MM.1S (cell line): Measurements from ENCODE around the gene PFDN1.

Source experiments
- DNase-seq: peaks from one replicate; pipeline ENCODE4 v3.0.0-alpha.2; 2015
- H2AFZ ChIP-seq: fragments of 300-600 bp; sonication (generic); 2 replicates; pipeline ENCODE4 v1.6.0; 2016; ENCODE audit warnings: antibody characterized with exemption, low read length
- H3F3A ChIP-seq: fragments of 300-600 bp; sonication (generic); 2 replicates; pipeline ENCODE4 v1.6.1; 2016; ENCODE audit warnings: mild to moderate bottlenecking, antibody characterized with exemption, low read length, moderate library complexity, mixed read lengths; ENCODE audit not compliant: insufficient read depth
- H3K27ac ChIP-seq: fragments of 300-600 bp; sonication (generic); 2 replicates; pipeline ENCODE4 v1.5.1; 2016; ENCODE audit warnings: mild to moderate bottlenecking, low read length
- H3K27me3 ChIP-seq: fragments of 300-600 bp; sonication (generic); replicated peaks from 2 replicates; pipeline ENCODE4 v1.6.0; 2016; ENCODE audit warnings: low read length; ENCODE audit not compliant: insufficient read depth
- H3K36me3 ChIP-seq: fragments of 300-600 bp; sonication (generic); replicated peaks from 2 replicates; pipeline ENCODE4 v1.6.1; 2016; ENCODE audit warnings: mild to moderate bottlenecking, low read length, mixed read lengths; ENCODE audit not compliant: insufficient read depth
- H3K4me1 ChIP-seq: fragments of 300-600 bp; sonication (generic); 2 replicates; pipeline ENCODE4 v1.6.1; 2016; ENCODE audit warnings: low read length, mixed read lengths
- H3K4me2 ChIP-seq: fragments of 300-600 bp; sonication (generic); 2 replicates; pipeline ENCODE4 v1.6.0; 2016; ENCODE audit warnings: low read depth, low read length
- H3K4me3 ChIP-seq: fragments of 300-600 bp; sonication (generic); 2 replicates; pipeline ENCODE4 v1.5.1; 2016; ENCODE audit warnings: low read length, mixed read lengths
- H3K79me2 ChIP-seq: fragments of 300-600 bp; sonication (generic); 2 replicates; pipeline ENCODE4 v1.6.1; 2016; ENCODE audit warnings: mixed run types, low read length, mixed read lengths
- H3K9ac ChIP-seq: fragments of 300-600 bp; sonication (generic); 2 replicates; pipeline ENCODE4 v1.6.1; 2016; ENCODE audit warnings: low read length, mixed read lengths
- H3K9me2 ChIP-seq: fragments of 300-600 bp; sonication (generic); replicated peaks from 2 replicates; pipeline ENCODE4 v1.6.1; 2016; ENCODE audit warnings: mild to moderate bottlenecking, low read length, mixed read lengths; ENCODE audit not compliant: insufficient read depth
- H3K9me3 ChIP-seq: fragments of 300-600 bp; sonication (generic); replicated peaks from 2 replicates; pipeline ENCODE4 v1.6.1; 2016; ENCODE audit warnings: mild to moderate bottlenecking, low read length, mixed read lengths; ENCODE audit not compliant: insufficient read depth
- H4K20me1 ChIP-seq: fragments of 300-600 bp; sonication (generic); 2 replicates; pipeline ENCODE4 v1.6.1; 2016; ENCODE audit warnings: mild to moderate bottlenecking, low read length, moderate library complexity, mixed read lengths; ENCODE audit not compliant: insufficient read depth
- CTCF ChIP-seq: fragments of 300-600 bp; sonication (generic); IDR thresholded peaks from 2 replicates; pipeline ENCODE4 v1.5.1; 2016; ENCODE audit warnings: antibody characterized with exemption, low read length, mixed read lengths
- EZH2 ChIP-seq: fragments of 300-600 bp; sonication (generic); optimal IDR thresholded peaks from 2 replicates; pipeline ENCODE3; 2017; ENCODE audit warnings: low read depth, mild to moderate bottlenecking, antibody characterized with exemption, low read length, mixed read lengths
- EZH2phosphoT487 ChIP-seq: fragments of 300-600 bp; sonication (generic); IDR thresholded peaks from 2 replicates; pipeline ENCODE4 v1.6.1; 2018; ENCODE audit warnings: antibody characterized with exemption, low read length

PFDN1 gene

GRCh38 chr5:140325486-140325885 is 22.6 kb upstream of the PFDN1 start:
- no peaks in the 10 kb centered on the region for H3K9me2 ChIP-seq
- H3K4me3 ChIP-seq: no peak overlapping the region
- no peaks in the 10 kb centered on the region for H4K20me1 ChIP-seq
- H3K4me1 ChIP-seq: no peaks in the 10 kb centered on the region
- H3K79me2 ChIP-seq: no peaks in the 10 kb centered on the region
- H3K4me2 ChIP-seq: no peak overlapping the region
- H2AFZ ChIP-seq: no peak overlapping the region
- no peaks in the 10 kb centered on the region; the same call in 1 of the 2 replicates for H3K27me3 ChIP-seq
- no peak for DNase-seq
- H3K9me3 ChIP-seq: no peaks in the 10 kb centered on the region
- no peak for TF ChIP-seq EZH2
- TF ChIP-seq CTCF: no peak
- TF ChIP-seq EZH2phosphoT487: no peak
- no peak overlapping the region for H3K9ac ChIP-seq
- H3F3A ChIP-seq: no peaks in the 10 kb centered on the region
- no peak overlapping the region for H3K27ac ChIP-seq
- H3K36me3 ChIP-seq: no peaks in the 10 kb centered on the region

- Histone ChIP-seq H3K9me2 (no peaks in the 10 kb centered on the region), H3K4me3 (no peak overlapping the region), H3K27me3 (no peaks in the 10 kb centered on the region; the same call in 1 of the 2 replicates), H3K36me3 (no peaks in the 10 kb centered on the region), H3F3A (no peaks in the 10 kb centered on the region), H3K27ac (no peak overlapping the region), H3K9ac (no peak overlapping the region), H4K20me1 (no peaks in the 10 kb centered on the region), H3K4me2 (no peak overlapping the region), H3K9me3 (no peaks in the 10 kb centered on the region), H3K4me1 (no peaks in the 10 kb centered on the region), H2AFZ (no peak overlapping the region), H3K79me2 (no peaks in the 10 kb centered on the region)
- TF ChIP-seq EZH2: no peak
- TF ChIP-seq CTCF: no peak
- TF ChIP-seq EZH2phosphoT487: no peak
- DNase-seq: no peak
Measured at GRCh38 chr5:140324617-140325241, 21.8 kb upstream of the PFDN1 start.

- Histone ChIP-seq H3K79me2 (no peaks in the 10 kb centered on the region), H3F3A (no peaks in the 10 kb centered on the region), H3K27me3 (no peaks in the 10 kb centered on the region; the same call in 1 of the 2 replicates), H3K9me3 (no peaks in the 10 kb centered on the region), H3K4me1 (no peaks in the 10 kb centered on the region), H3K27ac (no peak overlapping the region), H3K9ac (no peak overlapping the region), H3K4me2 (no peak overlapping the region), H2AFZ (no peak overlapping the region), H3K9me2 (no peaks in the 10 kb centered on the region), H3K4me3 (no peak overlapping the region), H4K20me1 (no peaks in the 10 kb centered on the region), H3K36me3 (no peaks in the 10 kb centered on the region)
- DNase-seq: no peak
- TF ChIP-seq EZH2phosphoT487 (no peak), EZH2 (no peak), CTCF (no peak)
Measured at GRCh38 chr5:140324041-140324600, 21.2 kb upstream of the PFDN1 start.
